Measurements from ENCODE around the gene IL17C.
"Not testable (repeated sequence)": the region's sequence is repeated elsewhere in the genome, so short reads cannot be mapped to it uniquely, and the experiment has no call there.

The IL17C gene

DNA sequence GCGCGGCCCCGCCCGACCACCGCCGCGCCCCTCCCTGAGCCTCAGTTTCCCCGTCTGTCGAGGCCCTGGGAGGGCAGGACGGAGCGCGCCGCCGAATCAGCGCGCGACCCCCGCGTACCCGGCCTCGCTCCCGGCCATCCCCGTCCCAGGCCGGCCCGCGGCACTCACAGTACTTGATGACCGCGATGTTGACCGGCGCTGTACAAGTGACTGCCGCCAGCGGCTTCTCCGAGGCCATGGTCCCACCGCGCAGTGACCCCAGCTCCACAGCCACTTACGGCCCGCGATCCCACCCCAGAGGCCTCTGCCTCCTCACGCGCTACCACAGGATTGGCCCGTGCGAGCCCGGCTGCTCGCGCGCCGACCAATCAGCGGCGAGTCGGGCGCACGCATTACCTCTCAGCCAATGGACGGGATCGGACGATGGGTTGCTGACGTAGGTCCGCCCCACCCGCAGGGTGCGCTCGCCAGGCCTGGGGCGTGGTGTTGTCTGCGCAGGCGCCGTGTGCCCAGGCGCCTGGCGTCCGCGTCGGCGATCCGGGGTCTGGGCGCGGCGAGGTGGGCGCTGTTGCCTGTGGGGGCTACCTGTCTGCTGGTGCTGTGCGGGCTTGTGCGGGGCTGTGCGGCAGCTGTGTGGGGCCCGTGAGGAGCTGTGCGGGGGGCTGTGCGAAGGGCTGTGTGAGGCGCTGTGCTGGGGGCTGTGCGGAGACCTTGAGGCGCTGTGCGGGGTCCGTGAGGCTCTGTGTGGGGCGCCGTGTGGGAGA is 24.7 kb downstream of the IL17C start, which contains the start of gene MVD:
Gene MVD, minus strand, starts transcription at position 249 of the 764 bp plus-strand sequence. Its CDS starts 11 bp downstream, at position 238.
- peak; percentile 95 to 97 for DNase-seq

DNA sequence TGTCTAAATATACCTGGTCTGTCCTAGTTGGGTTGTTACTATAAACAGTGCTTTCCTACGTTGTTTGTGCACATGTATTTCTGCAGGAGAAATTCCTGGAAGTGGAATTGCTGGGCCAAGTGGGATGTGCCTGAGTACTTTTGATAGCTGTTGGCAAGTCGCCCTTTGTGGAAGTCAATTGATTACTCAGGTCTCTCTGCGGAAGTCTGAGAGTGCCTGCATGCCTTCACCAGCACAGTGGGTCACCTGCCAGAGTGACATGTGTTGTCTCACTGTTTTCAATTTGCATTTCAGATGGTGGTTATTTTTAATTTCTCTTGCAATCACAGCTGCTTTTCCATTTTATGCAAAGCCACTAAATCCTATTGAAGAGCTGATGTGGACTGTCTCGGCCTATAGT is 26.8 kb downstream of the IL17C start:
- DNase-seq, result no peak

- DNase-seq, result no peak
These were observed 27.2 kb downstream of the IL17C start for GRCh38 chr16:88665570-88665969.

DNA sequence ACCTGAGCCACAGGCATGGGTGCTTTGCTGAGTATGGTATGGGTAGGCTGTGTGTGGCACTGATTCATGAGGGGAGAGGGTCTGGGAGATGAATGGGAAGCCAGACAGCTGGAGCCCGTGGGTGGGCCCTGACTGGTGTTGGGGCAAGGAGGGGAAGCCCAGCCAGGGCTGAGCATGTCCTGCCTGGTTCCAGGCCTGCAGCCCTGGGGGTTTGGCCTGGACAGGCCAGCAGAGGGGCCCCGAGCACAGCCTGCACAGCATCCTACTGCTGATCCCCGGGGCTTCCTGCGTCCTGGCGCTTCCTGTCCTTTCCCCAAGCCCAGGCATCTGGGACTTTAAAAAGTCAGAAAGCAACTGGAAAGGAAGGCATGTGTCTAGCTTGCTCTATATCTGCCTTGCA is 29.1 kb downstream of the IL17C start:
- no peak for DNase-seq

GRCh38 chr16:88669493-88669892 is 31.1 kb downstream of the IL17C start:
- not testable (repeated sequence) for DNase-seq

GRCh38 chr16:88669980-88670379 is 31.6 kb downstream of the IL17C start:
- no peak for DNase-seq

- no peak for DNase-seq
These were observed 33.4 kb downstream of the IL17C start for GRCh38 chr16:88671806-88672205.

DNA sequence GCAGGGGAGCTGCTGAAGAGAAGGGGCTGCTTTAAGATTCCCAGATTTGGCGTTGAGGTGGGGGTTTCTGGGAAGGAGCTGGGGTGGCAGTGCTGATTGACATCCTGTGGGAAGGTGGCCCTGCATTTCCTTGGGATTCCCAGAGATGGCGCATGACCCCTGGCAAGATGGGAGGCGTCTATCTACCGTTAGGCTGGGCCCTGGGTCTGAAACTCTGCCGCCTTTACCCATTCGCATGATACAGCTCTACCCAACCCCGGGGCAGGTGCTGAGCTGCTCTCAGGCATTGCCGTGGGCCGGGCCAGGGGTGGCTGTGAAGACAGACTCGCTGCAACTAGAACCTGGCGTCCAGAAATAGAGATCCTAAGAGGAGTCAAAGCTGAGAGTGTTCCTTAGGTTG is 34.4 kb downstream of the IL17C start:
- DNase-seq, result peak in 1 of 2 experiments; percentile 12

GRCh38 chr16:88673716-88674379 is 35.5 kb downstream of the IL17C start:
- DNase-seq, result no peak

DNA sequence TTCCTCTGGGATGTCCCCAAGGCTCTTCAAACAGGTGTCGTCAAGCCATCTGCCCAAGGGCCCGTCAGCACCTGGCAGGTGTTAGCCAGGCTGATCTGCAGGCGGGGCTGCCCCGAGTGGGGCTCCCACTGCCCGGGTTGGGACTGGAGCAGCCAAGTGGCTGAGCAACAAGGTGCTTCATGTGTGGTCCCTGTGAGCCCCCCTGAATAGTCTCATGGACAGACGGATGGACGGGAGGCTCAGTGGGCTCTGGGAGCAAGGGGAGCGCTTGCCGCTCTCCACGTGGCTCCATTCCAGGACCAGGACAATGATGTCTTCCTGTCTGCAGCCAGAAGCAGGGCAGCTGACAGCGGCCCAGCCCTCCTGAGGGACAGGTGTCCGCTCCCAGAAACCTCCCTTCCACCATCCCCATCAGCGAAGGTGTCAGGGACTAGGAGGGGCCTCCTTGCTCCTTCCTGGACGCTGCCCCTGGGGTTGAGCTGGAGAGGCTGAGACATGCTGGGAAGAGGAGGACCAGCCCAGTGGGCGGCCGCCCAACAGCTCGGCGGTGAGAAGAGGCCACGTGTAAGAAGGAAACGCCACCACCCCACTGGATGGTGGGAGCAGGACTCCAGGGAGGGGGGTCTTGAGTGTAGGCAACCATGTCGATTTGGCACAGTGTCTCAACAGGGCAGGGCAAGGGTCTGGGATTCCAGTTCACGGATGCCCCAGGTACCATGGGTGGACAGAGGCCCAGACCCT is 38.3 kb downstream of the IL17C start:
- no peak for DNase-seq

DNA sequence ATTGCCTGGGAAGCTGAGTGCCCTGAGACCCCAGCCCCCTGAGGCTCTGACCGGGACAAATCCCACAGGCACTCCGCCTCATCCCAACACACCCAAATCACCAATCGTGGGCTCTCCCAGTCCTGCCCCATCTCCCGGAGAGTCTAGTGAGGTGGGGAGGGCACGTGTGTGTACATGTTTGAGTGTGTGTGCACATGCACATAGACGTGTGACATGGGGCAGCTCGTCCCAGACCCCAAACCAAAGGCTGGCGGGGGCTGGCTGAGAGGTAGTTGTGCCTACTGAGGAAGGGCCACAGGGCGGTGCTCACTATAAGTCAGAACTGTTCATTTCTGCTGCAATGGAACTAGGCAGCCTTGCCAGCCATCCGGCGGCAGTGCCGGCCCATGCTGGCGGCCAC is 39.3 kb downstream of the IL17C start:
- DNase-seq, result no peak

DNA sequence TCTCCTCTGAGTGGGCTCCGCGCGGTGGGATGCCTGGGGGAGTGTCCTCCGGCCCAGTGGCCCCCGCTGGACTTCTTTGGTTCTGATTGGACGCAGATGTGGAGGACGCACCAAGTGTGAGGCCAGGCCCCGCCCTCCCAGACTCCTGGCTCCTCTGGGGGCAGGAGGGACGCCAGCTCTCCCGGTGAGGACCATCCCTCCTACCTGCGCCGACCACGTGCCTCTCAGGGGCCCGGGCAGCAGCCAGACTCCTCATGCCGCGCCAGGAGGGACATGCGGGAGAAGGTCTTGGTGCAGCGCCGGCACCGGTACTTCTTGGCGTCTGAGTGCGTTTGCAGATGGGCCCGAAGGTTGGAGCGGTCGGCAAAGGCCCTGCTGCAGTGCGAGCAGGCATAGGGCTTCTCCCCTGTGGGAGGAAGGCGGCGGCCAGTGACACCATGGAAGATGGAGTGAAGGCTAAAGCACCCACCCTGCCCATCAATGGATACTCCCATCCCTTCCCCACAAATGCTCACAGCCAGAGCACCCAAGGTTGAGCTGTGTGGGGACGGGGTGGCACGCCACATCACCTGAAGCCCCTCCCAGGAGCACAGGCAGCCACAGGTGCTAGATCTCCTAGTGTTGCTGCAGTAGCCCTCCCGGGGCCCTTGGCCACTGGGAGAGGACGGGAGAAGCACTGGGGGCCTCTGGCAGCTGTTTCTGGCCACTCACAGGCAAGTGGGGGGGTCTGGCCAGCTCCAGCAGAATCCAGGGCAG is 40.0 kb downstream of the IL17C start:
- no peak for DNase-seq

DNA sequence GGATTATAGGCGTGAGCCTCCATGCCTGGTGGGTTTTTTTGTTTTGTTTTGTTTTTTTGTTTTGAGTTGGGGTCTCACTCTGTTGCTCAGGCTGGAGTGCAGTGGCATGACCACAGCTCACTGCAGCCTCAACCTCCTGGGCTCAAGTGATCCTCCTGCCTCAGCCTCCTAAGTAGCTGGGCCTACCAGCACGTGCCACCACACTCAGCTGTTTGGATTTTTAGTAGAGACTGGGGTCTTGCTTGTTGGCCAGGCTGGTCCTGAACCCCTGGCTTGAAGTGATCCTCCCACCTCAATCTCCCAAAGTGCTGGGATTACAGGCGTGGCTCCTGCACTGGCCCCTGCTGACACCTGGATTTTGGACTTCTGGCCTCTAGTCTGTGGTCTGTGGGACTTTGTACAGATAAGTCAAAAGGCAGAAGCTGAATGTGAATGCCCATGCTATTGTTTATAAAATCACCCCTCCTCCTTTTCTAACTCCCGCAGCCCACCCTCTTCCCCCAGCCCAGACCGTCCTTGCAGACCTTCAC is 42.2 kb downstream of the IL17C start:
- DNase-seq, result no peak

DNA sequence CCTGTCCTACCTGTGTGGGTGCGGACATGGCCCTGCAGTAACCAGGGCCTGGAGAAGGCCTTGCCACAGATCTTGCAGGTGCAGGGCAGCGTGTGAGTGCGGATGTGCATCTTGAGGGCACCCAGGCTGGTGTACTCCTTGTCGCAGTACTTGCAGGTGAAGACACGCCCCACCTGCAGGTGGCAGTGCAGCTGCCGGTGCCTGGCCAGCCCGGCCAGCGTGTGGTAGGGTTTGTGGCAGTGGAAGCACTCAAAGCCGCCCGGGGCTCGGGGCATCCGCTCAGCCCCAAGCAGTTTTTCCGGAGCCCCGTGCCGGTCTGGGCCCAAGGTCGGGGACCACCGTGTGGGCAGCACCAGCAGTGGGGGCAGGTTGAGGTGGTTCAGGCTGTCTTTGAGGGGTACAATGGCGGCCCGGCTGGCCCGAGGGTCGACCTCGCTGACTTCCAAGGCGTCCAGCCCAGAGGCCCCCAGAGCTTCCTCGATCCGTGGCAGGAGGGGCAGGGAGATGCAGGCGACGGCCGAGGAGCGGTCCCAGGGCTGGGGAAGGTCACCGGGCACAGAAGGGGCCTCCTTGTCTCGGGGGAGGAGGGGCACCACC is 42.8 kb downstream of the IL17C start:
- DNase-seq, result no peak

DNA sequence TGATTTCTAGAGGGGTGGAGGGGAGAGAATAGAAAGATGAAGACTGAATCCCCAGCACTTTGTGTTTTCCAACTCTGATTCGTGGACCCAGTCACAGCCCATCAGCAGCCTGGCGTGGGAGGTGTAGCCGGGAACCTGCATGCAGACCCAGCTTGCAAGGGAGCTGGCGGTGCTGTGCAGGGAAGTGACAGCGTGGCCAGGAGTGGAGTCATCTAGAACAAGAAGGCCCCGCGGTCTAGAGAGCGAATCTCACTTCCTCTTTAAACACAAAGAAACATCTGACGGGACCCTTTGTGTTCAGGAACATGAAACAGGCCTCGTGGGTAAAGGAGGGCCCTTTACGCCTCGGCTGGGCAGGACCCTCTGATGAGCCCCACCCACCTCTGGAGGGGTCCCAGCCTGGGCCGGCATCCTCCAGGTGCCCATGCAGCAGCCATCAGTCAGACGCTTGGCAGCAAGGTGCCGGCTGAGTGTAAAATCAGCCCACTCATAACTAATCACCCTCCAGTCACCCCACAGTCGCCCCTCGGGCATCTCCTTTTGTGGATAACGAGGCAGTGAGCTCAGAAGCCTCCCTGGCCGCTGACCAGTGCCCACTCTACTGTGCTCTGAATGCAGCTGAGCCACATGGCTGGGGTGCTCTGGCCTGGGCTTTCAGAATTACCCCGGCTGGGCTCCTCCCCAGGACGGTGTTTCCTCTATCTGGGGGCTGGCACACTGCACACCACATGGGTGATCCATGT is 43.5 kb downstream of the IL17C start:
- DNase-seq, result peak; percentile 78 to 92

GRCh38 chr16:88684569-88685155 is 46.3 kb downstream of the IL17C start:
- no peak for DNase-seq

GRCh38 chr16:88685156-88686061 is 47.0 kb downstream of the IL17C start:
- DNase-seq, result peak; percentile 39 to 40

- peak in 1 of 2 experiments; percentile 58 for DNase-seq
These were observed 47.7 kb downstream of the IL17C start for GRCh38 chr16:88686062-88686438.

DNA sequence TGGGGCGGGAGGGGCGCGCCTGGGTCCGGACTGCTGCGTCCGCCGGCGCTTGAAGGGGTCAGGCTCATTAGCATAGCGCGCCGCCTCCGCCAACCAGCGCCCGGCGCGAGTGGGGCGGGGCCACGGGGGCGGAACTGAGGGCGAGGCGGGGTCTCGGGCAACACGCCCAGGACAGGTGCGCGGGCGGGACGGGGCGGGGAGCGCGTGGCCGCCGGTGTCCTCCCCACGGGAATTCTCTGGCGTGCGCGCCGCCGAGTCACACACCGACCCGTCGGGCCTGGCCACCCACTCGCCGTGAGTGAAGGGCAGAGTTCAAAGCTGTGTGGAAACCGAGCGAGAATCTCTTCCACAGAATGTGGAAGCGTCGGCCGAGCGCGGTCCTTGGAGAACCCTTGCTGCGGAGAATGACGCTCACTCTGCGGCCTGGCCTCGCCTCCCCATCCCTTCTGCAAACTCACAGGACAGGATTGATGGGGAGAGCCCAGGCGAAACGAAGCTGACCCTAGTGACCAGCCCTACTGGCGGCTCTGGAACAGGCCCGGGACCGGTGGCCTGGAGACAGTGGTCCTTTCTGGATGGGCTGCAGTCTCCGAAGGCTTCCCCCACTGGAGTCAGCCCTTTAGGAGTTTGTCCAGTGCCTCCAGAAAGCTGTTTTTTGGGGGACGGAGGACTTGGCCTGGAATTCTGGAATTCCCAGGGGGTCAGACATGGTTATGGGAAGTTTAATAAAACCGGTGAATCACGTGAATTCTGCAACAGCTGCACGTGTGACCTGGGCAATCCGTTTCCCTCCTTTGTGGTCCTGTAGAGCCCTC is 48.3 kb downstream of the IL17C start, which contains the start of gene SNAI3:
Gene SNAI3, minus strand, starts transcription at position 69 of the 815 bp plus-strand sequence. CDS start 101 bp downstream, outside the sequence.
- peak; percentile 56 to 58 for DNase-seq
